HG02884 (cell line): ENCODE measurements around the gene GP1BA.

Experiments
- ATAC-seq: cut with Tn5 transposase; IDR thresholded peaks from one replicate; pipeline ENCODE4 v1.9.1; 2021; ENCODE audit warnings: mild to moderate bottlenecking, moderate library complexity; ENCODE audit not compliant: unreplicated experiment

GP1BA gene

GRCh38 chr17:4931963-4932362, at the start of gene GP1BA:
TSS of gene GP1BA (plus strand) at chr17:4932277. CDS start at chr17:4932605, 328 bp downstream.
- ATAC-seq, result no peak

- no peak for ATAC-seq
These were observed 47.6 kb upstream of the GP1BA start for GRCh38 chr17:4884489-4884888.

DNA sequence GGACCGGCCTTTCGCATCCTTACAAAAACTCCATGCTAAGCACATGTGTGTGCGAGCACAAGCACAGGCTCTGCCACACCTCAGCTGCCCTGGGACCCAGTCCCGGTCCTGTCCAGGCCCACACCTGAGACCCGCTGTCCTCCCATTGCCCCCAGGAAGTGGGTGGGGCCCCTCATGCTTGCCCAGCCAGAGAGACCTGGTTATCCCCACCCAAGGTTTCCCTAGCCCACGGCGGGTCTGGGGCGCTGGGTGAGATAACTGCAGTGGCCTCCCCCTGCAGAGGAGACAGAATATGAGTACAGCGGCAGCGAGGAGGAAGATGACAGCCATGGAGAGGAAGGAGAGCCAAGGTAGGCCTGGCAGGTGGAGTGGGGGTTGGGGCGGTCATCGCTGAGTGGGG, 45.2 kb upstream of the GP1BA start:
- no peak for ATAC-seq

DNA sequence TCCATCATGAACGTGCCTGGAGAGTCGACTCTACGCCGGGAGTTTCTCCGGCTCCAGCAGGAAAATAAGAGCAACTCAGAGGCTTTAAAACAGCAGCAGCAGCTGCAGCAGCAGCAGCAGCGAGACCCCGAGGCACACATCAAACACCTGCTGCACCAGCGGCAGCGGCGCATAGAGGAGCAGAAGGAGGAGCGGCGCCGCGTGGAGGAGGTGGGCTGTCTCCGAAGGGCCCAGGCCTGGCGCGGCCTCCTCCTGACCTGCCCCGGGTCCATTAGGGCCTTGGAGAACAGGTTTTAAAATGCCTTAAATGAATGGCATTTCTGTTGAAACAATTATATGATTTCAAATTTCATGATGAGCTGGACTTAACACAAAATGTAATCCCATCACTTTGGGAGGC, 44.5 kb upstream of the GP1BA start:
- no peak for ATAC-seq

GRCh38 chr17:4891411-4892410, 40.4 kb upstream of the GP1BA start:
- no peak for ATAC-seq

DNA sequence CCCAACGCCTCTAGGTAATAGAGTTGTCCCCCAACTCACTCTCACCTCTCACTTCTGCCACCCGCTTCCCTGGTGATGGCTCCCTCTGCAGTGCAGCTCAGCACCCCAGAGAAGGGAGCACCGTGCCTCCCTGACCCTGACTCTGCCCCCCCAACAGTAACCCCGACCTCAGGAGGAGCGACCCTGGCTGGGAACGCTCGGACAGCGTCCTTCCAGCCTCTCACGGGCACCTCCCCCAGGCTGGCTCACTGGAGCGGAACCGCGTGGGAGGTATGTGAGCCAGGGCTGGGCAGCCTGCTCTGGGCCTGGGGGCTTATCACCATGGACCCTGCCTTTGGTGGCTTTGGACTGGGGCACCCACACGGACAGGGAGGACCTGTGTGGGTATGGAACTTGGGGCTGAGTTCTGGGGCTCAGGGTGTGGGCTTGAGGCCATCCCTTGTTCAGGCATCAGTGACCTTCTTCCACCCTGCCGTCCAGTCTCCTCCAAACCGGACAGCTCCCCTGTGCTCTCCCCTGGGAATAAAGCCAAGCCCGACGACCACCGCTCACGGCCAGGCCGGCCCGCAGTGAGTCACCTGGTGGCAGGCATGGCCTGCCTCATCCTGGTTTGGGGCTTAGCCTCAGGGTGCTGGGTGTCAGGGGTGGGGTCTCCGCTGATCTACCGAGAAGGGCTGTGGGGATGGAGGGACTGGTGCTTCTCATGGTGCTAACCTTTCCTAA, 39.4 kb upstream of the GP1BA start:
- no peak for ATAC-seq

GRCh38 chr17:4893272-4893671, 38.8 kb upstream of the GP1BA start:
- ATAC-seq, result no peak

- no peak for ATAC-seq
These were observed 38.1 kb upstream of the GP1BA start for GRCh38 chr17:4893721-4894560.

DNA sequence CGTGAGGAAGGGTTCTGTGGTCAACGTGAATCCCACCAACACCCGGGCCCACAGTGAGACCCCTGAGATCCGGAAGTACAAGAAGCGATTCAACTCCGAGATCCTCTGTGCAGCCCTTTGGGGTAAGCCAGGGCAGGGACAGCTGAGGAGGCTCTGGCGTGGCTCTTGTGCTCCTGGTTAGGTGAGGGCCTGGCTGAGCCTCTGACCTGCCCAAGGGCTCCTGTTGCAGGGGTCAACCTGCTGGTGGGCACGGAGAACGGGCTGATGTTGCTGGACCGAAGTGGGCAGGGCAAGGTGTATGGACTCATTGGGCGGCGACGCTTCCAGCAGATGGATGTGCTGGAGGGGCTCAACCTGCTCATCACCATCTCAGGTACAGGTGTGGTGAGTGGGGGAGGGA, 37.0 kb upstream of the GP1BA start:
- no peak for ATAC-seq

DNA sequence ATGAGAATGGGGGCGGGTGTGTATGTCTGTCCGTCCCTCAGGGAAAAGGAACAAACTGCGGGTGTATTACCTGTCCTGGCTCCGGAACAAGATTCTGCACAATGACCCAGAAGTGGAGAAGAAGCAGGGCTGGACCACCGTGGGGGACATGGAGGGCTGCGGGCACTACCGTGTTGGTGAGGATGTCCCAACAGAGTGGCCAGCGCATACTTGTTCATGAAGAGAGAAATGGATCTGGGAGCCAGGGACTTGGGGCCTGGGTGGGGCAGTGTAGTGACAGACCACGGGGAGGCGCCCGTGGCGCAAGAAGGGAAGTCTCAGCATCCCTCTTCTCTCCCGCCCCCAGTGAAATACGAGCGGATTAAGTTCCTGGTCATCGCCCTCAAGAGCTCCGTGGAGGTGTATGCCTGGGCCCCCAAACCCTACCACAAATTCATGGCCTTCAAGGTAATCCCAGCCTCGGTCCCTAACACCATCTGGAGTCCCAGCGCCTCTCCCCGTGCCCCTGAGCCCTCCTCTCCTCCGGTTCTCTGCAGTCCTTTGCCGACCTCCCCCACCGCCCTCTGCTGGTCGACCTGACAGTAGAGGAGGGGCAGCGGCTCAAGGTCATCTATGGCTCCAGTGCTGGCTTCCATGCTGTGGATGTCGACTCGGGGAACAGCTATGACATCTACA, 36.3 kb upstream of the GP1BA start:
- ATAC-seq, result no peak

- ATAC-seq, result no peak
These were observed 35.5 kb upstream of the GP1BA start for GRCh38 chr17:4896332-4897197.

DNA sequence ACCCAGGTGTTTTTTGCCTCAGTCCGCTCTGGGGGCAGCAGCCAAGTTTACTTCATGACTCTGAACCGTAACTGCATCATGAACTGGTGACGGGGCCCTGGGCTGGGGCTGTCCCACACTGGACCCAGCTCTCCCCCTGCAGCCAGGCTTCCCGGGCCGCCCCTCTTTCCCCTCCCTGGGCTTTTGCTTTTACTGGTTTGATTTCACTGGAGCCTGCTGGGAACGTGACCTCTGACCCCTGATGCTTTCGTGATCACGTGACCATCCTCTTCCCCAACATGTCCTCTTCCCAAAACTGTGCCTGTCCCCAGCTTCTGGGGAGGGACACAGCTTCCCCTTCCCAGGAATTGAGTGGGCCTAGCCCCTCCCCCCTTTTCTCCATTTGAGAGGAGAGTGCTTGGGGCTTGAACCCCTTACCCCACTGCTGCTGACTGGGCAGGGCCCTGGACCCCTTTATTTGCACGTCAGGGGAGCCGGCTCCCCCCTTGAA, 34.8 kb upstream of the GP1BA start:
- ATAC-seq, result no peak

DNA sequence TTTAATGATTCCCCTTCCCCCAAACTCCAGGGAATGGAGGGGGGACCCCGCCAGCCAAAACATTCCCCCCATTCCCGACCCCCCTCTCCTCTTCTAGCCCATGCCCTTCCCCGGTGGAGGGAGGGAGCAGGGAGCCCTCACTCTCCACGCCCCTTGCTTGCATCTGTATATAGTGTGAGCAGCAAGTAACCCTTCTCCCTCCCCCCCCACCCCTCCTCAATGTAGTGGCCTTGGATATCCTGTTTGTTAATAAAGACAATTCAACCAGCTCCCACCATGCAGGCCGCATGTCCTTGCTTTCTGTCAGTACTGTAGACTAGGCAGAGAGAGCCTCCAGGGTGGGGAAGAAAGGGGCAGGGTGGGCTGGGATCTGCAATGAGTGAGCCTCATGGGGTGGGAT, 34.3 kb upstream of the GP1BA start:
- ATAC-seq, result no peak

DNA sequence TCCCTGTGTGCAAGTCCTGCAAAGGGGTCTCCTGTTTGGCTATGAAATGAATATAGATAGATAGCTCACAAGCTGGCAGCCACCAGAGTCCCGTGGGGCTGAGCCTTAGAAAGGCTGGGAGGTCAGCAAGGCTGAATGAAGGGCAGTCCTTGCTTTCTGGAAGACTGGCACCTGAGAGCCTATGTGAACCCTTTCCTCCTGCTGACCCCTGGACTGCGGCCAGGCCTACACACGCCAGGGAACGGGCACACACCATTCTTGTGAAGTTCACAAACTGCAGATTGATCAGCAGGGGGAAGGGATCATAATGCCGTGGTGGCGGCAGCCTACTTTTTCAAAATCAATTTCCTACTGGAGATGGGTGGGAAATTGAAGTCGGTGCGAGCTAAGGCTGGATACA, 33.7 kb upstream of the GP1BA start:
- ATAC-seq, result no peak

DNA sequence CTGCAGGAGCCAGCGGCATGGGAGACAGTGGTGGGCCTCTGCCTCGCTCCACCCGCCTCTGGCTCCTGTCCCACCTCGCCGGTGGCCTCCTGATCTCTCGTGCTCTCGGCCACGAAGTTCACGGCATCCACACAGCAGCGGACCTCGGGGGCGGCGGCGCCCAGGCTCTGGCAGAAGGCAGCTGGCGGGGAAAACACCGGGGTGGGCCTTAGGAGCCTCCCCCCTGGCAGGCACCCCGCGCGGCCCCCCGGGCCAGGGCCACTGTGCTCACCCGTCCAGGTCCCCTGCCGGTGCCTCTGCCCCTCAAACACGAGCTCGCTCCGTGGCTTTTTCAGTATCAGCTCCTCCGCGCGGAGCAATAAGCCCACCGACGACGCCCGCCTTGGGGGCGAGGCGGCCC, 33.1 kb upstream of the GP1BA start:
- no peak for ATAC-seq

DNA sequence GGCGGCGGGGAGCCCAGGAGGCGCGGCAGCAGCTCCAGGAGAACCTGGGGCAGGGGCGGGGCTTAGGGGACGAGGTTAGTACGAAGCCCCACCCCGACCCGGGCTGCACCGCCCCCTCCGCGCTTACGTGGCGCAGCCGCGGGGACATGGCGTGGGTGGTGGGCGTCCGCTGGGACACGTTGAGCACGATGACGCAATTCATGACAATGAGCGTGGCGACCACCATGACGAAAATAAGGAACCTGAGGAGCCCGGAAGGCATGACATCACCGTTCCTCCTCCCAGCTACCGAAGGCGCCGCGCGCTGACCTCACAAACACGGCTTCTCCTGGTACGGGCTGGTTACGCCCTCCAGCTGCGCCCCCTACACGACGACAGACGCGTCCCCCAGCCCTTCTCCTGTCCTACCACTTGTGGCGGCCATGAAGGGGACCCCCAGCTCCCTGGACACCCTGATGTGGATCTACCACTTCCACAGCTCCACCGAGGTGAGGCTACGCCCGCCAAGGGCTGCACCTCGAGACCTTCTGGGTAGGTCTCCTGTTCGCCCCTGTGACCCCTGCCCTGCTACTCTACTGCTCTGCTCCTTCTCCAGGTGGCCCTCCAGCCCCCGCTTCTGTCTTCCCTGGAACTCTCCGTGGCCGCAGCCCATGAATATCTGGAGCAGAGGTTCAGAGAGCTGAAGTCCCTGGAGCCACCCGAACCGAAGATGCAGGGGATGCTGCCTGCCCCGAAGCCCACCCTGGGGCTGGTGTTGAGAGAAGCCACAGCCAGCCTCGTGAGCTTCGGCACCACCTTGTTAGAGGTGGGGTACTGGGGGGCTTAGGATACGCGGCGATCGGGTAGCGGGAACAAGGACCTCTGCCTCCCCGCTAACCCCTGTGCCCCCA, 32.5 kb upstream of the GP1BA start, which contains the start of gene C17orf107:
Gene C17orf107, plus strand, starts transcription at position 196 of the 890 bp plus-strand sequence. Its CDS starts 227 bp downstream, at position 423.
- ATAC-seq, result no peak

DNA sequence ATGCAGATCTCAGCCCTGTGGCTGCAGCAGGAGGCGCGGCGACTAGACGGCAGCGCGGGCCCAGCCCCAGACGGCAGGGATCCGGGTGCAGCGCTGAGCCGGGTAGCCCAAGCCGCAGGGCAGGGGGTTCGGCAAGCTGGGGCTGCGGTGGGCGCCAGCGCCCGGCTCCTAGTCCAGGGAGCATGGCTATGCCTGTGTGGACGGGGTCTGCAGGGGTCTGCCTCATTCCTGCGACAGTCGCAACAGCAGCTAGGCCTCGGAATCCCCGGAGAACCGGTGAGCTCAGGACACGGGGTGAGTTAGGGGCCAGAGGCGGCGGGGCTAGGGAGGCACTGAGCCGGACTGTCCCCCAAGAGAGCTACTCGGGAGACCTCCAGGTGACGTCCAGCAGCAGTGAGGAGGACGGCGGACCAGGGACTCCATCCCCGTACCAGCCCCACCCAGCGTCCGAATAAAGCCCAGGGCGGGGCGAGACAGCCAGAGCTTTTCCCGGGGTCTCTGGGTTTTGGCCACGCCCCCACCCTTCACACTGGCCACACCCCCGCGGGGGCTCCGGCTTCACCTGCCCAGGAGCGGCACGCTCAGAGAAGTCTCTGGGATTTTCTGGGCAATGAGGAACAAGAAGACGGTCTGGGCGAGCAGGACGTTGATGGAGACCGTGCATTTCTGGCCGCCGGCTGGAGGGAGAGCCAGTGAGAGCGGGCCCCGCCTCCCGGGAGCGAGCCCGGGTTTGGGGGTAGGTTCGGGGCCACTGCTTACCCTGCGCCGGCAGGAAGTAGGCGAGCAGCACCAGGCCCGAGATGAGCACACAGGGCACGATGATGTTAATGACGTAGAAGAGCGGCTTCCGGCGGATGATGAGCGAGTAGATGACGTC, 31.6 kb upstream of the GP1BA start:
- no peak for ATAC-seq
